Transverse colon (tissue), 4 donors: Measurements from ENCODE around the gene GPR78. TPM values are rescaled to one million over a fixed set of nuclear protein-coding genes. Genes with fewer than 3 reads are reported as not detected.

Source experiments
- DNase-seq: peaks from one replicate; pipeline ENCODE4 v3.0.0-alpha.2; 2019
- H3K27ac ChIP-seq, 4 donors: fragments of 200-600 bp; sonication (generic); 2 replicates each; pipeline ENCODE4 v1.5.1; 2016 to 2018; ENCODE audit warnings: inconsistent platforms in 4 of 4
- H3K27me3 ChIP-seq: fragments of 200-600 bp; sonication (generic); 2 replicates; pipeline ENCODE4 v1.5.1; 2017; ENCODE audit warnings: inconsistent platforms
- H3K36me3 ChIP-seq, 4 donors: fragments of 200-600 bp; sonication (generic); 2 replicates each; pipeline ENCODE4 v1.5.1; 2017 to 2019; ENCODE audit warnings: inconsistent platforms in 4 of 4
- H3K4me1 ChIP-seq, 4 donors: fragments of 200-600 bp; sonication (generic); 2 replicates each; pipeline ENCODE4 v1.5.1; 2017 to 2020; ENCODE audit warnings: inconsistent platforms in 4 of 4
- H3K4me3 ChIP-seq, 4 donors: fragments of 200-600 bp; sonication (generic); 1 replicate in 1 of 4; 2 replicates in 3 of 4; pipeline versions ENCODE4 v1.5.1 to v1.6.1; 2017 to 2019; ENCODE audit warnings: inconsistent platforms in 4 of 4
- H3K9me3 ChIP-seq, 2 donors: fragments of 200-600 bp; sonication (generic); 2 replicates each; pipeline ENCODE4 v1.5.1; 2017 to 2019; ENCODE audit warnings: inconsistent platforms in 2 of 2
- EP300 ChIP-seq: sonication (generic); formaldehyde crosslinking; IDR thresholded peaks from one replicate; pipeline ENCODE4 v1.6.1; 2017; ENCODE audit warnings: antibody characterized with exemption, low read depth
- POLR2A ChIP-seq: fragments of 450-650 bp; IDR thresholded peaks from one replicate; pipeline ENCODE4 v1.6.1; 2016; ENCODE audit warnings: antibody characterized with exemption, mild to moderate bottlenecking, moderate library complexity
- POLR2AphosphoS5 ChIP-seq, 3 donors: sonication (generic); formaldehyde crosslinking; IDR thresholded peaks; one replicate each; pipeline ENCODE4 v1.6.1; 2016; ENCODE audit warnings: antibody characterized with exemption in 3 of 3
- WGBS, 2 donors: methylation state at CpG; one replicate each; pipeline ENCODE4 v1.1.5; 2018; ENCODE audit warnings: low coverage in 1 of 2; 5-methylcytosine and 5-hydroxymethylcytosine counted together
- in situ Hi-C, 4 donors: fragments of 200-750 bp; cut with MboI; loops; one replicate each; pipeline versions ENCODE4 v1.15.0 to v1.15.1; 2017; ENCODE audit warnings: low sequenced_read_pairs in 3 of 4, low pct_ligation_motif_present in 1 of 4, low pct_unique_long_range_greater_than_20kb in 1 of 4
- intact Hi-C: fragments of 100-400 bp; cut with DNase I; formaldehyde crosslinking; loops from one replicate; pipeline ENCODE4 v1.15.1; 2023; ENCODE audit warnings: low total_unique reads
- total RNA-seq, 4 donors: library from RNA; depleted of rRNA; stranded (reverse); fragments of >200 nt; gene quantifications; one replicate each; pipeline ENCODE4 v1.1.0, GENCODE V29; 2016
- TF ChIP-seq, protein P1 (sequence below), 5 experiments: fragments of 200-600 bp in 3 of 5; fragments of 450-650 bp in 2 of 5; sonication (generic) in 3 of 5; IDR thresholded peaks; 1 replicate in 2 of 5; 2 replicates in 3 of 5; pipeline ENCODE4 v1.5.1; 2016 to 2017; ENCODE audit warnings: antibody characterized with exemption in 5 of 5, inconsistent platforms in 3 of 5, mild to moderate bottlenecking in 2 of 5, moderate library complexity in 1 of 5

Gene GPR78
- total RNA-seq, 4 donors from 2014 or later, result 0.14 TPM; not detected in 3

DNA sequence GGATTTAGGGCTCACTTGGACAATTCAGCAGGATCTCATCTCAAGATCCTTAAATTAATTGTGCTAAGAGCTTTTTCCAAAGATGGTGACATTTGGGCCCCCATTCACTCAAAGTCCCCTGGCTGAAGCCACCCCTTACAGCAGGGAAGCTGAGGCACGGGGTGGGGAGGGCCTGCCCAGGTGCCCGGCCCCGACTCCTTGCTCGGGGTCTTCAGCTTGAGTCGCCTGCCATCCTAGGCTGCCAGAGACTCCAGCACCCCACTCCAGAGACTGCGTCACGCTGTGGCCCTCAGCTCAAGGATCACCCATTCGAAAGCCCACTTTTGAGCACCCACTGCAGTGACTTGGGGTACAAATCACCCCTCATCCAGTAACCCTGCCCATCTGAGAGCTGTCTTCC lies 39.2 kb upstream of the GPR78 start:
- H3K4me3 ChIP-seq, result no peak overlapping the region
- no peak overlapping the region for H3K27ac ChIP-seq
- intact Hi-C loops (no loop called here), in situ Hi-C loops (no loop called here)
- TF ChIP-seq POLR2AphosphoS5 (IDR thresholded peaks at IDR 0.05) (no peak), POLR2A (no peak), EP300 (no peak)
- TF ChIP-seq, protein P1, sequence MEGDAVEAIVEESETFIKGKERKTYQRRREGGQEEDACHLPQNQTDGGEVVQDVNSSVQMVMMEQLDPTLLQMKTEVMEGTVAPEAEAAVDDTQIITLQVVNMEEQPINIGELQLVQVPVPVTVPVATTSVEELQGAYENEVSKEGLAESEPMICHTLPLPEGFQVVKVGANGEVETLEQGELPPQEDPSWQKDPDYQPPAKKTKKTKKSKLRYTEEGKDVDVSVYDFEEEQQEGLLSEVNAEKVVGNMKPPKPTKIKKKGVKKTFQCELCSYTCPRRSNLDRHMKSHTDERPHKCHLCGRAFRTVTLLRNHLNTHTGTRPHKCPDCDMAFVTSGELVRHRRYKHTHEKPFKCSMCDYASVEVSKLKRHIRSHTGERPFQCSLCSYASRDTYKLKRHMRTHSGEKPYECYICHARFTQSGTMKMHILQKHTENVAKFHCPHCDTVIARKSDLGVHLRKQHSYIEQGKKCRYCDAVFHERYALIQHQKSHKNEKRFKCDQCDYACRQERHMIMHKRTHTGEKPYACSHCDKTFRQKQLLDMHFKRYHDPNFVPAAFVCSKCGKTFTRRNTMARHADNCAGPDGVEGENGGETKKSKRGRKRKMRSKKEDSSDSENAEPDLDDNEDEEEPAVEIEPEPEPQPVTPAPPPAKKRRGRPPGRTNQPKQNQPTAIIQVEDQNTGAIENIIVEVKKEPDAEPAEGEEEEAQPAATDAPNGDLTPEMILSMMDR (IDR thresholded peaks at IDR 0.05), result no peak
- H3K27me3 ChIP-seq, result no peaks in the 10 kb centered on the region
- no peak for DNase-seq
- H3K4me1 ChIP-seq, result peaks cover 0 to 10% (median 2%) of the 10 kb centered on the region in 4 donors
- no peaks in the 10 kb centered on the region for H3K36me3 ChIP-seq
- 75% methylated on average over 8 of the region's 8 CpGs; no CpG with 5 or more reads in 1 of the 2 donors for WGBS, 2 donors
- H3K9me3 ChIP-seq, result no peaks in the 10 kb centered on the region

DNA sequence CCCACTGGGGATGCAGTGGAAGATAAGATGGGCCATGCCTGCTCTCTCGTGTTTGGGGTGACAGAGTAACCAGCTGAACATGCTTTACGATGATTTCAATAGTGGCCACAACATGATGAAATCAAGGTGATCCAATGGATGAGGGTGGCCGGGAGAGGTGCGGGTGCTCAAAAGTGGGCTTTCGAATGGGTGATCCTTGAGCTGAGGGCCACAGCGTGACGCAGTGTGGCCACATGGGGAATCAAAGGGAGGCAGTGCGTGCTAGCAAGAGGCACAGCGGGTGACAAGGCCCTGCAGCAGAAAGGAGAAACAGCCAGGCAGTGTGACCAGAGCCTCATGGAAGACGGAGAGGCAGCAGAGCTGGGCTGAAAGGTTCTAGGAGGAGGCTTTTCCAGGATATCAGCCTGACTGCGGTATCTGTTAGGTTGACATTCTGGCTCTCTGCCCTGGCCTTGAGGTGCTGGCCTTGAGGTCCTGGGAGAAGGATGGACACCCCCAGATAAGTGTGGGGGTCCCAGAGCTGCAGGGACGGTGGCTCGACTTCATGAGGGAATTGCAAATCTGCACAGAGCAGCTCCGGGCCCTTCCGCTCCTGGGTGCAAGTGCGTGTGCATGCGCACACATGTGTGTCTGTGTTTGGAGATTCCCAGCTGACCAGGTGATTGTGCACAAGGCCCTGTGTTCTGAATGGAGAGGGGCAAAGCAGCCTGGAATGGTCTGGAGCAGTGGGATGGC lies 38.0 kb upstream of the GPR78 start:
- H3K27ac ChIP-seq, result no peak overlapping the region
- intact Hi-C loops (no loop called here), in situ Hi-C loops (no loop called here)
- TF ChIP-seq, protein P1 (IDR thresholded peaks at IDR 0.05), result no peak
- TF ChIP-seq EP300 (no peak), POLR2AphosphoS5 (IDR thresholded peaks at IDR 0.05) (no peak)
- H3K4me1 ChIP-seq, result peaks cover 0 to 5% (median 1%) of the 10 kb centered on the region in 4 donors
- no peaks in the 10 kb centered on the region for H3K36me3 ChIP-seq
- no peaks in the 10 kb centered on the region for H3K27me3 ChIP-seq
- no peak overlapping the region for H3K4me3 ChIP-seq
- H3K9me3 ChIP-seq, result no peaks in the 10 kb centered on the region
- DNase-seq, result no peak
- WGBS, 2 donors, result 92 to 100% methylated on average over 3 to 17 of the region's 17 CpGs

DNA sequence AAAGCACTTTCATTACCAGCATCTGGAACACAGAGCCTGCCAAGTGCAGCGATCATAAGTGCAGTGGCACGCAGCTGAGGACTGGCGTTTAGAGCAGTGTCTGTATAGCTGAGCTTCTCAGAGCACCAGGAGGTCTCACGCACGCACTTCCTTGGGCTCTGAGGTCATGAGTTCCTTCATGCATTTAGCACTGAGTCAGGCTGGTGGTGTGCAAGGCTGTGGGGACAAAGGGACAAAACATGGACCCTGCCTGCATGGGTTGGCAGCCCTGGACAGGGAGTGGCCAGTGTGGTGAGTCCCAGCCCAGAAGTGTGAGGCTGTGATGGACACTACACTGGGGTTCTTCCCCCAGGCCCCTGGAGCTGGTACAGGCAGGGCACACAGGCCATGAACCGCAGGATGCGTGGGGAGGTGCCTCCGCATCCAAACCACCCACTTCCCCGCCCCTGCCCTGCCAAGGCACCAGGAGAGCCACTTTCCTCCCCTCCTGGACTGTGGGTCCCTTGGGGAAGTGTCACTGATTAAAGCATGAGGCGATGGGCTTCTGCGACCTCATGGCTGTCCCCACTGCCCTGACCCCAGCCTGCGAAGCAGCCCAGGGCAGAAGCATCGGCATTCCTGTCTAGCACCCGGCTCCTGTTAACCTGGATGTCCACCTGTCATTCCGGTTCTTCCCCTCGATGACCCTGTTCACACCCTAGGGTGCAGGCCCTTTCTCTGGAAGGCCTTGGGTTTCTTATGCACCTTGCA lies 37.2 kb upstream of the GPR78 start:
- 86% methylated on average over 16 of the region's 16 CpGs; no CpG with 5 or more reads in 1 of the 2 donors for WGBS, 2 donors
- H3K4me3 ChIP-seq, result no peak overlapping the region
- H3K9me3 ChIP-seq, result no peaks in the 10 kb centered on the region
- DNase-seq, result no peak
- H3K4me1 ChIP-seq, result no peaks in the 10 kb centered on the region
- no peak overlapping the region for H3K27ac ChIP-seq
- H3K27me3 ChIP-seq, result no peaks in the 10 kb centered on the region
- in situ Hi-C loops (no loop called here), intact Hi-C loops (no loop called here)
- H3K36me3 ChIP-seq, result no peaks in the 10 kb centered on the region
- TF ChIP-seq POLR2A (no peak), POLR2AphosphoS5 (IDR thresholded peaks at IDR 0.05) (no peak), EP300 (no peak)
- TF ChIP-seq, protein P1 (IDR thresholded peaks at IDR 0.05), result no peak

DNA sequence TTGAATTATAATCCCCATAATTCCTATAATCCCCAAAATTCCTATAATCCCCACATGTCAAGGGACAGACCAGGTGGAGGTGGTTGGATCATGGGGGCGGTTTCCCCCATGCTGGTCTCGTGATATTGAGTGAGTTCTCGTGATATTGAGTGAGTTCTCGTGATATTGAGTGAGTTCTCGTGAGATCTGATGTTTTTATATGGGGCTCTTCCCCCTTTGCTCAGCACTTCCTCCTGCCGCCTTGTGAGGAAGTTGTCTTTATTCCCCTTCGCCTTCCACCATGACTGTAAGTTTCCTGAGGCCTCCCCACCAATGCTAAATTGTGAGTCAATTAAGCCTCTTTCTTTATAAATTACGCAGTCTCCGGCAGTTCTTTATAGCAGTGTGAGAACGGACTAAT lies 36.6 kb upstream of the GPR78 start:
- intact Hi-C loops (no loop called here), in situ Hi-C loops (no loop called here)
- H3K27ac ChIP-seq, result no peak overlapping the region
- no peaks in the 10 kb centered on the region for H3K9me3 ChIP-seq
- 72 to 82% methylated on average over 3 to 10 of the region's 10 CpGs for WGBS, 2 donors
- H3K27me3 ChIP-seq, result no peaks in the 10 kb centered on the region
- DNase-seq, result no peak
- TF ChIP-seq EP300, result no peak
- TF ChIP-seq, protein P1 (IDR thresholded peaks at IDR 0.05), result no peak
- no peaks in the 10 kb centered on the region for H3K4me1 ChIP-seq
- no peaks in the 10 kb centered on the region for H3K36me3 ChIP-seq
- no peak overlapping the region for H3K4me3 ChIP-seq
